ENCODE data around the gene CD6.

Gene CD6

GRCh38 chr11:60978546-60979380, 7.3 kb downstream of the CD6 start:
- Histone ChIP-seq H3K27ac (no peak overlapping the region), H3K27me3 (peaks cover 0 to 19% of the 10 kb centered on the region in 2 donors), H3K36me3 (no peaks in the 10 kb centered on the region), H3K4me1 (no peaks in the 10 kb centered on the region), H3K4me3 (no peak overlapping the region), H3K9me3 (no peaks in the 10 kb centered on the region)
- intact Hi-C loops (cut with DNase I; ENCODE audit: low total_unique reads) = no loop called here
- no peak for TF ChIP-seq CTCF (IDR thresholded peaks at IDR 0.05)
- DNase-seq = no peak

GRCh38 chr11:60981515-60981914, 10.0 kb downstream of the CD6 start:
- H3K9me3 ChIP-seq = no peaks in the 10 kb centered on the region
- no peak for TF ChIP-seq CTCF (IDR thresholded peaks at IDR 0.05)
- no peaks in the 10 kb centered on the region for H3K36me3 ChIP-seq
- DNase-seq = no peak
- intact Hi-C loops (cut with DNase I; ENCODE audit: low total_unique reads) = no loop called here
- peaks cover 0 to 24% of the 10 kb centered on the region in 2 donors for H3K27me3 ChIP-seq
- no peaks in the 10 kb centered on the region for H3K4me1 ChIP-seq
- no peak overlapping the region for H3K4me3 ChIP-seq
- H3K27ac ChIP-seq = no peak overlapping the region

- no peaks in the 10 kb centered on the region for H3K9me3 ChIP-seq
- no peak overlapping the region for H3K4me3 ChIP-seq
- intact Hi-C loops (cut with DNase I; ENCODE audit: low total_unique reads) = no loop called here
- H3K27ac ChIP-seq = no peak overlapping the region
- peaks cover 0 to 30% of the 10 kb centered on the region in 2 donors for H3K27me3 ChIP-seq
- no peak for DNase-seq
- no peak for TF ChIP-seq CTCF (IDR thresholded peaks at IDR 0.05)
- H3K36me3 ChIP-seq = no peaks in the 10 kb centered on the region
- H3K4me1 ChIP-seq = no peaks in the 10 kb centered on the region
Measured at GRCh38 chr11:60982184-60982583, 10.7 kb downstream of the CD6 start.

GRCh38 chr11:60984149-60984548, 12.7 kb downstream of the CD6 start:
- intact Hi-C loops (cut with DNase I; ENCODE audit: low total_unique reads) = no loop called here
- TF ChIP-seq CTCF (IDR thresholded peaks at IDR 0.05) = no peak

GRCh38 chr11:60984636-60985035, 13.2 kb downstream of the CD6 start:
- no peaks in the 10 kb centered on the region for H3K36me3 ChIP-seq
- no peak overlapping the region for H3K4me3 ChIP-seq
- no peak for TF ChIP-seq CTCF (IDR thresholded peaks at IDR 0.05)
- H3K9me3 ChIP-seq = no peaks in the 10 kb centered on the region
- DNase-seq = no peak
- intact Hi-C loops (cut with DNase I; ENCODE audit: low total_unique reads) = no loop called here
- H3K27ac ChIP-seq = no peak overlapping the region
- peaks cover 0 to 44% of the 10 kb centered on the region in 2 donors for H3K27me3 ChIP-seq
- no peaks in the 10 kb centered on the region for H3K4me1 ChIP-seq

More at GRCh38 chr11:60984149-60984548, 12.7 kb downstream of the CD6 start:
- Histone ChIP-seq H3K36me3 (no peaks in the 10 kb centered on the region), H3K4me1 (no peaks in the 10 kb centered on the region), H3K9me3 (no peaks in the 10 kb centered on the region), H3K27ac (no peak overlapping the region), H3K27me3 (peaks cover 0 to 45% of the 10 kb centered on the region in 2 donors), H3K4me3 (no peak overlapping the region)
- no peak for DNase-seq
